ENCODE data around the gene PLVAP.

Gene PLVAP

GRCh38 chr19:17306285-17306714 is 70.8 kb downstream of the PLVAP start:
- no peak for DNase-seq (ENCODE audit: low read depth, low spot score)
- H3K4me3 ChIP-seq (ENCODE audit: low read depth, low read length): peak overlapping the region; percentile 75
- TF ChIP-seq CTCF (IDR thresholded peaks at IDR 0.05; ENCODE audit: insufficient read depth, low read length, missing control alignments): no peak
- ChIA-PET POLR2A (interaction anchor here (0.5 to 0.7 kb wide), 3 partner anchors 11 to 444 kb away, joined by 3 to 4 read pairs (median 3); no protein-coding TSS in a partner anchor), CTCF (interaction anchor here (0.6 to 5.7 kb wide), 5 partner anchors 10 to 113 kb away, joined by 3 to 69 read pairs (median 4); partner anchors contain the start of gene MVB12A)

DNA sequence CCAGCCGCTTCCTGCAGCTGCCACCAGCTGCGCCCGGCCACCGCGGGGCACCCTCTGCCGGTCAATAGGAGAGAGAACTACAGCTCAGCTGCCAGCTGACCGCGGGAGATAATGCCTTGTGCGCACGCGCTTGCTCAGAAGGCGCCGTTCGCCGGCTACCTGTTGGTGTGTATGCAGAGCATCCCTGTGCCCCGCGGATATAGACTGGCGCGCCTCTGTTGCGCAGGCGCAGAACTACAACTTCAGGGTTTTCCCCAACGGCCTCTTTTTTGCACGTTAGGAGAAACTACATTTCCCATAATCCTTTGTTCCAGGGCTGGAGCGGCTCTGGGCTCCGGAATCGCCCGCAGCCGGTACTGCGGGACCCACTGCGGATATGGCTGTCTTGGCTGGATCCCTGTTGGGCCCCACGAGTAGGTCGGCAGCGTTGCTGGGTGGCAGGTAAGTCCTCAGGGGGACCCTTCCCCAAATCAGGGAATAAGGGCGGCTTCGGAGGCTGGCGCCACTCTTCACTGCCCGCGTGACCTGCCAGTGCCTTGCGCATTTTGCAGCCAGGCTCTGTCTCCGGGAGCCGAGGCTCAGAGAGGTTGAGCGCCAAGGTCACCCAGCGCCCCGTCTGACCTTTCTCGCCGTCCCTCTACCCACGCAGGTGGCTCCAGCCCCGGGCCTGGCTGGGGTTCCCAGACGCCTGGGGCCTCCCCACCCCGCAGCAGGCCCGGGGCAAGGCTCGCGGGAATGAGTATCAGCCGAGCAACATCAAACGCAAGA is 71.4 kb downstream of the PLVAP start, which contains the start of gene MRPL34:
TSS of gene MRPL34 (plus strand) at position 356 of the 768 bp plus-strand sequence. CDS start at position 377, 21 bp downstream.
- peak; percentile 89 for TF ChIP-seq CTCF (IDR thresholded peaks at IDR 0.05; ENCODE audit: insufficient read depth, low read length, missing control alignments)
- H3K4me3 ChIP-seq (ENCODE audit: low read depth, low read length): peak within 1 kb of the TSS; percentile 75
- DNase-seq (ENCODE audit: low read depth, low spot score): peak; percentile 94
- ChIA-PET POLR2A (interaction anchor here (0.5 to 0.6 kb wide), 2 partner anchors 78 to 444 kb away, joined by 3 read pairs; no protein-coding TSS in a partner anchor), CTCF (interaction anchor here (0.8 to 5.7 kb wide), 13 partner anchors 8 to 237 kb away, joined by 3 to 69 read pairs (median 4); partner anchors contain the start of genes ANKLE1 and ANO8)

DNA sequence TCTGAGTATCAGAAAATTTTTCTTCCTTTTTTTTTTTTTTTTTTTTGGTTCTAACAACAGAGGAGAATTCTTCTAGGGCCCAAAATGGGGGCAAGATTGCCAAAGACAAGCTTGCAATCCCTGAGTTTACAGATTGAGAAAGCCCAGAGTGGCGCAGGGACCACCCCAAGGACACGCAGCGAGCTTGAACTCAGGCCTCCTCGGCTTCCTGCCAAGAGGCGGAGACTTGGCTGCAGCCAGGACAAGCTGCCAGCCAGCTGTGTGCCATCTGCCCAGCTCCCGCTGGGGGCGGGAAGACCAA is 72.0 kb downstream of the PLVAP start:
- DNase-seq (ENCODE audit: low read depth, low spot score): no peak
- TF ChIP-seq CTCF (IDR thresholded peaks at IDR 0.05; ENCODE audit: insufficient read depth, low read length, missing control alignments): no peak
- H3K4me3 ChIP-seq (ENCODE audit: low read depth, low read length): peak overlapping the region; percentile 75
- ChIA-PET CTCF (interaction anchor here (0.5 to 5.7 kb wide), 11 partner anchors 8 to 554 kb away, joined by 3 to 69 read pairs (median 4); partner anchors contain the start of genes ANKLE1 and ANO8), POLR2A (interaction anchor here (0.6 kb wide), 1 partner anchor 78 kb away, joined by 3 read pairs; no protein-coding TSS in a partner anchor)

DNA sequence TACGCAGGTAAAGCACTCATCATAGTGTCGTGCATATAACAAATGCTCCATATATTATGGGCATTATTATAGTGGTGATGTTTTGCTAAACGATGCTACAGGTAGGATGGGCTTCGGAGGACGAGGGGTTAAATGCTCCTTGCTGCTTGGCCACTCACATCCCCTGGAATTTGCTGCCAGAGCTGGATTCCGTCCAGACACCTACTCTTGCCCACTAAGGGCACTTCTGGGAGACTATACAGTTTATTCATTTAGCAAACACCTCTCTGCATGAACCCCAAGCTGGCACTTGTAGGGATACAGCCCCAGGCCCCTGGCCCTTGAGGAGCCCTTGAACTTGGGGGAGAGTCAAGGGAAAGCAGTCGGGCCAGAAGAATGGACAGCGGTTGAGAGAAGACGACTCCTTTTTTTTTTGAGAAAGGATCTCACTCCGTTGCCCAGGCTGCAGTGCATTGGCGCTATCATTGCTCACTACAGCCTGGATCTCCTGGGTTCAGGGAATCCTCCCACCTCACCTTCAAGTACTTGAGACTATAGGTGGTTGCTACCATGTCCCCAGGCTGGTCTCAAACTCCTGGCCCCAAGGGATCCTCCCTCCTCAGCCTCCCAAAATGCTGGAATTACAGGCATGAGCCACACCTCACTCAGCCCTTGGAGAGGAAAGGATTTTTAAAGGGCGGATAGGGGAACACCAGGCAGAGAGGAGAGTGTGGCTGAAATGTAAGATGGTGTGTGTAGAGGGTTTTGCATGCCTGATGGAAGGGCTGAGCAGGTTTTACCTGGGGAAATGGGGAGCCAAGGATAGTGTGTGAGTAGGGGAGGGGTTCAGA is 72.5 kb downstream of the PLVAP start:
- ChIA-PET CTCF (interaction anchor here (0.5 to 5.7 kb wide), 16 partner anchors 7 to 554 kb away, joined by 3 to 69 read pairs (median 4); partner anchors contain the start of genes ANKLE1, ANO8 and USHBP1), POLR2A (interaction anchor here (0.6 kb wide), 1 partner anchor 77 kb away, joined by 3 read pairs; no protein-coding TSS in a partner anchor)
- peak overlapping the region; percentile 75 for H3K4me3 ChIP-seq (ENCODE audit: low read depth, low read length)
- DNase-seq (ENCODE audit: low read depth, low spot score): no peak
- TF ChIP-seq CTCF (IDR thresholded peaks at IDR 0.05; ENCODE audit: insufficient read depth, low read length, missing control alignments): no peak

GRCh38 chr19:17303940-17304267 is 73.2 kb downstream of the PLVAP start:
- no peak overlapping the region for H3K4me3 ChIP-seq (ENCODE audit: low read depth, low read length)
- POLR2A ChIA-PET: interaction anchor here (1.2 kb wide), 1 partner anchor 13 kb away, joined by 3 read pairs; no protein-coding TSS in a partner anchor
- CTCF ChIA-PET: interaction anchor here (0.8 to 5.7 kb wide), 7 partner anchors 9 to 214 kb away, joined by 3 to 69 read pairs (median 4); partner anchors contain the start of gene USHBP1
- no peak for TF ChIP-seq CTCF (IDR thresholded peaks at IDR 0.05; ENCODE audit: insufficient read depth, low read length, missing control alignments)
- no peak for DNase-seq (ENCODE audit: low read depth, low spot score)

Measured in AG04449 (cell line).